ENCODE data around the gene TUBB.

Gene TUBB

GRCh38 chr6:30672445-30673253 is 47.5 kb upstream of the TUBB start, which contains the start of gene DHX16 (continued):
- TF ChIP-seq ZBTB20 (tag by site-specific recombination; IDR thresholded peaks at IDR 0.05) (peak; percentile 78), ZXDB (tag by site-specific recombination; IDR thresholded peaks at IDR 0.05) (peak; percentile 83; the same call in 1 of the 2 replicates), ZNF324 (tag by site-specific recombination; IDR thresholded peaks at IDR 0.05) (peak; percentile 57; the same call in 1 of the 2 replicates), KLF10 (tag by site-specific recombination; IDR thresholded peaks at IDR 0.05) (0 out of 2 replicates have a peak, but pooled peaks have one; percentile 41), ZBTB21 (tag by site-specific recombination; IDR thresholded peaks at IDR 0.05) (no peak), GLIS1 (tag by site-specific recombination; IDR thresholded peaks at IDR 0.05) (no peak), ZNF449 (tag by site-specific recombination; IDR thresholded peaks at IDR 0.05) (no peak; the same call in 1 of the 2 replicates), ZSCAN23 (tag by site-specific recombination; IDR thresholded peaks at IDR 0.05) (no peak), TRIM28 (IDR thresholded peaks at IDR 0.05; ENCODE audit: borderline replicate concordance, low read length) (peak; percentile 80), IKZF3 (tag by site-specific recombination; IDR thresholded peaks at IDR 0.05) (peak; percentile 78), KLF1 (tag by site-specific recombination; IDR thresholded peaks at IDR 0.05) (peak; percentile 7; the same call in 1 of the 2 replicates), ZBTB17 (tag by site-specific recombination; IDR thresholded peaks at IDR 0.05) (peak; percentile 96), ZNF18 (tag by site-specific recombination; IDR thresholded peaks at IDR 0.05) (no peak), ZNF366 (tag by site-specific recombination; conservative IDR thresholded peaks at IDR 0.05) (peak; percentile 71), YY1 (tag by site-specific recombination; IDR thresholded peaks at IDR 0.05) (peak; percentile 59; the same call in 1 of the 2 replicates), KLF17 (tag by site-specific recombination; IDR thresholded peaks at IDR 0.05) (peak; percentile 48; the same call in 1 of the 2 replicates), ZFP37 (tag by site-specific recombination; IDR thresholded peaks at IDR 0.05) (peak; percentile 42; the same call in 1 of the 2 replicates), SP2 (tag by site-specific recombination; IDR thresholded peaks at IDR 0.05) (peak; percentile 56; the same call in 1 of the 2 replicates), SCRT2 (tag by site-specific recombination; IDR thresholded peaks at IDR 0.05) (peak; percentile 100), ZNF24 (tag by site-specific recombination; IDR thresholded peaks at IDR 0.05) (peak; percentile 94), ZSCAN16 (tag by site-specific recombination; IDR thresholded peaks at IDR 0.05) (no peak), ZBTB8A (tag by site-specific recombination; IDR thresholded peaks at IDR 0.05) (peak; percentile 67), GLI4 (tag by site-specific recombination; IDR thresholded peaks at IDR 0.05) (0 out of 2 replicates have a peak, but pooled peaks have one; percentile 8), ZNF585B (tag by site-specific recombination; IDR thresholded peaks at IDR 0.05) (no peak), ZNF10 (tag by site-specific recombination; IDR thresholded peaks at IDR 0.05) (peak; percentile 42; the same call in 1 of the 2 replicates), MYNN (tag by site-specific recombination; IDR thresholded peaks at IDR 0.05; ENCODE audit: borderline replicate concordance) (peak; percentile 25; the same call in 1 of the 2 replicates), ZNF623 (tag by site-specific recombination; IDR thresholded peaks at IDR 0.05) (no peak; the same call in 1 of the 2 replicates), REPIN1 (tag by site-specific recombination; IDR thresholded peaks at IDR 0.05; ENCODE audit: low read depth) (no peak)
- TF ChIP-seq, protein P1, sequence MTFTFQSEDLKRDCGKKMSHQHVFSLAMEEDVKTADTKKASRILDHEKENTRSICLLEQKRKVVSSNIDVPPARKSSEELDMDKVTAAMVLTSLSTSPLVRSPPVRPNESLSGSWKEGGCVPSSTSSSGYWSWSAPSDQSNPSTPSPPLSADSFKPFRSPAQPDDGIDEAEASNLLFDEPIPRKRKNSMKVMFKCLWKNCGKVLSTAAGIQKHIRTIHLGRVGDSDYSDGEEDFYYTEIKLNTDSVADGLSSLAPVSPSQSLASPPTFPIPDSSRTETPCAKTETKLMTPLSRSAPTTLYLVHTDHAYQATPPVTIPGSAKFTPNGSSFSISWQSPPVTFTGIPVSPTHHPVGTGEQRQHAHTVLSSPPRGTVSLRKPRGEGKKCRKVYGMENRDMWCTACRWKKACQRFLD (tag by site-specific recombination; IDR thresholded peaks at IDR 0.05), result no peak
- TF ChIP-seq, protein P2, sequence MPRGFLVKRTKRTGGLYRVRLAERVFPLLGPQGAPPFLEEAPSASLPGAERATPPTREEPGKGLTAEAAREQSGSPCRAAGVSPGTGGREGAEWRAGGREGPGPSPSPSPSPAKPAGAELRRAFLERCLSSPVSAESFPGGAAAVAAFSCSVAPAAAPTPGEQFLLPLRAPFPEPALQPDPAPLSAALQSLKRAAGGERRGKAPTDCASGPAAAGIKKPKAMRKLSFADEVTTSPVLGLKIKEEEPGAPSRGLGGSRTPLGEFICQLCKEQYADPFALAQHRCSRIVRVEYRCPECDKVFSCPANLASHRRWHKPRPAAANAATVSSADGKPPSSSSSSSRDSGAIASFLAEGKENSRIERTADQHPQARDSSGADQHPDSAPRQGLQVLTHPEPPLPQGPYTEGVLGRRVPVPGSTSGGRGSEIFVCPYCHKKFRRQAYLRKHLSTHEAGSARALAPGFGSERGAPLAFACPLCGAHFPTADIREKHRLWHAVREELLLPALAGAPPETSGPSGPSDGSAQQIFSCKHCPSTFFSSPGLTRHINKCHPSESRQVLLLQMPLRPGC (tag by site-specific recombination; IDR thresholded peaks at IDR 0.05), result 0 out of 2 replicates have a peak, but pooled peaks have one; percentile 48
- TF ChIP-seq, protein P3, sequence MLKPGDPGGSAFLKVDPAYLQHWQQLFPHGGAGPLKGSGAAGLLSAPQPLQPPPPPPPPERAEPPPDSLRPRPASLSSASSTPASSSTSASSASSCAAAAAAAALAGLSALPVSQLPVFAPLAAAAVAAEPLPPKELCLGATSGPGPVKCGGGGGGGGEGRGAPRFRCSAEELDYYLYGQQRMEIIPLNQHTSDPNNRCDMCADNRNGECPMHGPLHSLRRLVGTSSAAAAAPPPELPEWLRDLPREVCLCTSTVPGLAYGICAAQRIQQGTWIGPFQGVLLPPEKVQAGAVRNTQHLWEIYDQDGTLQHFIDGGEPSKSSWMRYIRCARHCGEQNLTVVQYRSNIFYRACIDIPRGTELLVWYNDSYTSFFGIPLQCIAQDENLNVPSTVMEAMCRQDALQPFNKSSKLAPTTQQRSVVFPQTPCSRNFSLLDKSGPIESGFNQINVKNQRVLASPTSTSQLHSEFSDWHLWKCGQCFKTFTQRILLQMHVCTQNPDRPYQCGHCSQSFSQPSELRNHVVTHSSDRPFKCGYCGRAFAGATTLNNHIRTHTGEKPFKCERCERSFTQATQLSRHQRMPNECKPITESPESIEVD (tag by site-specific recombination; IDR thresholded peaks at IDR 0.05), result peak; percentile 21; the same call in 1 of the 2 replicates
